ENCODE data around the gene SELPLG. TPM values are rescaled to one million over a fixed set of nuclear protein-coding genes. Genes with fewer than 3 reads are reported as not detected.
"Not testable (repeated sequence)": the region's sequence is repeated elsewhere in the genome, so short reads cannot be mapped to it uniquely, and the experiment has no call there.

SELPLG gene
- total and polyA plus RNA-seq, 10 donors = 23.6 to 220 (median 72.4) TPM

- Histone ChIP-seq H3K36me3 (peaks cover 0 to 79% (median 23%) of the 10 kb centered on the region in 6 donors), H3K4me1 (peaks cover 0 to 31% (median 9%) of the 10 kb centered on the region in 6 donors)
- DNase-seq; H3K27ac ChIP-seq; H3K9me3 ChIP-seq; intact Hi-C loops (cut with DNase I; ENCODE audit: low total_unique reads); H3K4me3 ChIP-seq; H3K27me3 ChIP-seq (replicated peaks in 1 of 7): not testable (repeated sequence)
- WGBS, 5 donors = 90 to 97% (median 93%) methylated on average over 9 of the region's 9 CpGs
Measured at GRCh38 chr12:108654622-108655021, 20.9 kb upstream of the SELPLG start.

GRCh38 chr12:108653922-108654321 lies 20.2 kb upstream of the SELPLG start:
- DNase-seq = no peak
- whole genome bisulfite sequencing, 5 donors = 95 to 100% (median 97%) methylated on average over 3 of the region's 3 CpGs
- Histone ChIP-seq H3K4me3 (no peak overlapping the region), H3K27ac (peak overlapping the region in 2 of 8 donors; percentile 36 to 39), H3K4me1 (peaks cover 0 to 36% (median 9%) of the 10 kb centered on the region in 6 donors), H3K9me3 (no peaks in the 10 kb centered on the region), H3K36me3 (peaks cover 0 to 80% (median 23%) of the 10 kb centered on the region in 6 donors), H3K27me3 (replicated peaks in 1 of 7) (no peaks in the 10 kb centered on the region)
- intact Hi-C loops (cut with DNase I; ENCODE audit: low total_unique reads) = no loop called here
- TF ChIP-seq CTCF (IDR thresholded peaks at IDR 0.05 in 8 of 11, conservative IDR thresholded peaks at IDR 0.05 in 3 of 11) (no peak), POLR2A (IDR thresholded peaks at IDR 0.05) (no peak), POLR2AphosphoS5 (IDR thresholded peaks at IDR 0.05) (no peak)

- TF ChIP-seq POLR2A (IDR thresholded peaks at IDR 0.05) = no peak
- TF ChIP-seq CTCF (IDR thresholded peaks at IDR 0.05 in 8 of 11, conservative IDR thresholded peaks at IDR 0.05 in 3 of 11) = no peak
- TF ChIP-seq POLR2AphosphoS5 (IDR thresholded peaks at IDR 0.05) = no peak
- no peak for DNase-seq
- Histone ChIP-seq H3K27me3 (replicated peaks in 1 of 7) (no peaks in the 10 kb centered on the region), H3K4me3 (no peak overlapping the region), H3K9me3 (no peaks in the 10 kb centered on the region), H3K27ac (peak overlapping the region in 2 of 8 donors; percentile 36 to 39), H3K36me3 (peaks cover 3 to 80% (median 27%) of the 10 kb centered on the region in 6 donors), H3K4me1 (peaks cover 0 to 43% (median 12%) of the 10 kb centered on the region in 6 donors)
- intact Hi-C loops (cut with DNase I; ENCODE audit: low total_unique reads) = no loop called here
Measured at GRCh38 chr12:108653082-108653516, 19.4 kb upstream of the SELPLG start.

GRCh38 chr12:108650083-108650482 lies 16.4 kb upstream of the SELPLG start:
- DNase-seq = no peak
- 76 to 95% (median 87%) methylated on average over 2 of the region's 2 CpGs for WGBS, 5 donors
- Histone ChIP-seq H3K27ac (peak overlapping the region in 1 of 8 donors; percentile 26), H3K4me1 (peaks cover 2 to 74% (median 36%) of the 10 kb centered on the region in 6 donors), H3K4me3 (no peak overlapping the region), H3K9me3 (no peaks in the 10 kb centered on the region), H3K27me3 (replicated peaks in 1 of 7) (no peaks in the 10 kb centered on the region), H3K36me3 (peaks cover 0 to 76% (median 19%) of the 10 kb centered on the region in 6 donors)
- intact Hi-C loops (cut with DNase I; ENCODE audit: low total_unique reads) = no loop called here
- TF ChIP-seq CTCF (IDR thresholded peaks at IDR 0.05 in 8 of 11, conservative IDR thresholded peaks at IDR 0.05 in 3 of 11) (no peak), POLR2AphosphoS5 (IDR thresholded peaks at IDR 0.05) (no peak), POLR2A (IDR thresholded peaks at IDR 0.05) (no peak)

- Histone ChIP-seq H3K4me1 (peaks cover 2 to 77% (median 39%) of the 10 kb centered on the region in 6 donors), H3K9me3 (no peaks in the 10 kb centered on the region), H3K27ac (no peak overlapping the region), H3K36me3 (peaks cover 0 to 80% (median 19%) of the 10 kb centered on the region in 6 donors), H3K4me3 (no peak overlapping the region), H3K27me3 (replicated peaks in 1 of 7) (no peaks in the 10 kb centered on the region)
- DNase-seq = no peak
- intact Hi-C loops (cut with DNase I; ENCODE audit: low total_unique reads) = no loop called here
- TF ChIP-seq POLR2AphosphoS5 (IDR thresholded peaks at IDR 0.05) = no peak
- WGBS, 5 donors = 71 to 78% (median 75%) methylated on average over 4 of the region's 4 CpGs
Measured at GRCh38 chr12:108649669-108650068, 16.0 kb upstream of the SELPLG start.

Data from spleen (tissue), 11 donors.